HL-60 (cell line): ENCODE measurements around the gene PDLIM5.

ENCODE experiments used
- DNase-seq, 2 experiments: peaks; one replicate each; pipeline ENCODE4 v3.0.0-alpha.2; 2010 to 2020; ENCODE audit warnings: low read depth in 1 of 2, low spot score in 1 of 2
- H3K27ac ChIP-seq: fragments of 250-450 bp; sonication (Bioruptor Pico); replicated peaks from 2 replicates; pipeline ENCODE4 v1.5.1; 2020; ENCODE audit warnings: mild to moderate bottlenecking, moderate library complexity
- H3K27me3 ChIP-seq: fragments of 250-450 bp; sonication (Bioruptor Pico); 2 replicates; pipeline ENCODE4 v1.5.1; 2021; ENCODE audit warnings: mild to moderate bottlenecking, moderate library complexity; ENCODE audit not compliant: insufficient read depth, poor library complexity, severe bottlenecking
- H3K4me3 ChIP-seq: replicated peaks from 2 replicates; pipeline ENCODE4 v1.5.1; 2011; ENCODE audit warnings: mild to moderate bottlenecking, control low read depth, low read length; ENCODE audit not compliant: insufficient read depth
- GABPA ChIP-seq: IDR thresholded peaks from 2 replicates; pipeline ENCODE4 v1.6.1; 2012; ENCODE audit warnings: low read depth
- POLR2AphosphoS5 ChIP-seq: IDR thresholded peaks from 2 replicates; pipeline ENCODE4 v1.6.1; 2012; ENCODE audit warnings: low read depth
- SPI1 ChIP-seq: IDR thresholded peaks from 2 replicates; pipeline ENCODE4 v1.6.1; 2012; ENCODE audit warnings: low read depth, mild to moderate bottlenecking, borderline replicate concordance
- TF ChIP-seq, protein P1 (sequence below): IDR thresholded peaks from one replicate; pipeline ENCODE4 v1.5.1; 2011; ENCODE audit warnings: low read length, control low read depth, inconsistent platforms; ENCODE audit not compliant: insufficient read depth
- TF ChIP-seq, protein P2 (sequence below): IDR thresholded peaks from 2 replicates; pipeline ENCODE4 v1.6.1; 2012; ENCODE audit warnings: low read depth; ENCODE audit not compliant: insufficient replicate concordance

The PDLIM5 gene

DNA sequence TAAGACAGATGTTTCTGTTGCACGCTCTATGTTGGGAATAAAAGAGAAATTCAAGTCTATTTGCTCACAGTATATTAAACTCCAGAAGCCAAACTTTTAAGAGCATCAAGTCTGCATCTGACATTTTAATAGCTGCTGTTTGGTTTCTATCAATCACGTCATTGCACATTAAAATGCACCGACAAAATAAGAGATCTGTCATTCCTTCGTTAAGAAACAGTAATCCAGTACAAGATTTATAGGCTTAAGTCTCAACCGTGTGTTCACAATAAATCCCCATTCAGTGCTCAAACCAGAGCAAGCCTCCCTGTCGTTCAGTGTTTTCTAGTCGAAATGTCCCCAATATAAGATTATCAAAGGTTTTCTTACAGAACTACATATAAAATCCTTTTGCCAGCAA lies 217.0 kb downstream of the PDLIM5 start:
- no peaks in the 10 kb centered on the region for H3K27me3 ChIP-seq
- H3K27ac ChIP-seq, result no peak overlapping the region
- H3K4me3 ChIP-seq, result no peak overlapping the region
- no peak for DNase-seq
- TF ChIP-seq, protein P1, sequence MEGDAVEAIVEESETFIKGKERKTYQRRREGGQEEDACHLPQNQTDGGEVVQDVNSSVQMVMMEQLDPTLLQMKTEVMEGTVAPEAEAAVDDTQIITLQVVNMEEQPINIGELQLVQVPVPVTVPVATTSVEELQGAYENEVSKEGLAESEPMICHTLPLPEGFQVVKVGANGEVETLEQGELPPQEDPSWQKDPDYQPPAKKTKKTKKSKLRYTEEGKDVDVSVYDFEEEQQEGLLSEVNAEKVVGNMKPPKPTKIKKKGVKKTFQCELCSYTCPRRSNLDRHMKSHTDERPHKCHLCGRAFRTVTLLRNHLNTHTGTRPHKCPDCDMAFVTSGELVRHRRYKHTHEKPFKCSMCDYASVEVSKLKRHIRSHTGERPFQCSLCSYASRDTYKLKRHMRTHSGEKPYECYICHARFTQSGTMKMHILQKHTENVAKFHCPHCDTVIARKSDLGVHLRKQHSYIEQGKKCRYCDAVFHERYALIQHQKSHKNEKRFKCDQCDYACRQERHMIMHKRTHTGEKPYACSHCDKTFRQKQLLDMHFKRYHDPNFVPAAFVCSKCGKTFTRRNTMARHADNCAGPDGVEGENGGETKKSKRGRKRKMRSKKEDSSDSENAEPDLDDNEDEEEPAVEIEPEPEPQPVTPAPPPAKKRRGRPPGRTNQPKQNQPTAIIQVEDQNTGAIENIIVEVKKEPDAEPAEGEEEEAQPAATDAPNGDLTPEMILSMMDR, result no peak
- no peak for TF ChIP-seq POLR2AphosphoS5
- TF ChIP-seq SPI1, result no peak
- TF ChIP-seq, protein P2, sequence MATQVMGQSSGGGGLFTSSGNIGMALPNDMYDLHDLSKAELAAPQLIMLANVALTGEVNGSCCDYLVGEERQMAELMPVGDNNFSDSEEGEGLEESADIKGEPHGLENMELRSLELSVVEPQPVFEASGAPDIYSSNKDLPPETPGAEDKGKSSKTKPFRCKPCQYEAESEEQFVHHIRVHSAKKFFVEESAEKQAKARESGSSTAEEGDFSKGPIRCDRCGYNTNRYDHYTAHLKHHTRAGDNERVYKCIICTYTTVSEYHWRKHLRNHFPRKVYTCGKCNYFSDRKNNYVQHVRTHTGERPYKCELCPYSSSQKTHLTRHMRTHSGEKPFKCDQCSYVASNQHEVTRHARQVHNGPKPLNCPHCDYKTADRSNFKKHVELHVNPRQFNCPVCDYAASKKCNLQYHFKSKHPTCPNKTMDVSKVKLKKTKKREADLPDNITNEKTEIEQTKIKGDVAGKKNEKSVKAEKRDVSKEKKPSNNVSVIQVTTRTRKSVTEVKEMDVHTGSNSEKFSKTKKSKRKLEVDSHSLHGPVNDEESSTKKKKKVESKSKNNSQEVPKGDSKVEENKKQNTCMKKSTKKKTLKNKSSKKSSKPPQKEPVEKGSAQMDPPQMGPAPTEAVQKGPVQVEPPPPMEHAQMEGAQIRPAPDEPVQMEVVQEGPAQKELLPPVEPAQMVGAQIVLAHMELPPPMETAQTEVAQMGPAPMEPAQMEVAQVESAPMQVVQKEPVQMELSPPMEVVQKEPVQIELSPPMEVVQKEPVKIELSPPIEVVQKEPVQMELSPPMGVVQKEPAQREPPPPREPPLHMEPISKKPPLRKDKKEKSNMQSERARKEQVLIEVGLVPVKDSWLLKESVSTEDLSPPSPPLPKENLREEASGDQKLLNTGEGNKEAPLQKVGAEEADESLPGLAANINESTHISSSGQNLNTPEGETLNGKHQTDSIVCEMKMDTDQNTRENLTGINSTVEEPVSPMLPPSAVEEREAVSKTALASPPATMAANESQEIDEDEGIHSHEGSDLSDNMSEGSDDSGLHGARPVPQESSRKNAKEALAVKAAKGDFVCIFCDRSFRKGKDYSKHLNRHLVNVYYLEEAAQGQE, result no peak
- no peak for TF ChIP-seq GABPA

DNA sequence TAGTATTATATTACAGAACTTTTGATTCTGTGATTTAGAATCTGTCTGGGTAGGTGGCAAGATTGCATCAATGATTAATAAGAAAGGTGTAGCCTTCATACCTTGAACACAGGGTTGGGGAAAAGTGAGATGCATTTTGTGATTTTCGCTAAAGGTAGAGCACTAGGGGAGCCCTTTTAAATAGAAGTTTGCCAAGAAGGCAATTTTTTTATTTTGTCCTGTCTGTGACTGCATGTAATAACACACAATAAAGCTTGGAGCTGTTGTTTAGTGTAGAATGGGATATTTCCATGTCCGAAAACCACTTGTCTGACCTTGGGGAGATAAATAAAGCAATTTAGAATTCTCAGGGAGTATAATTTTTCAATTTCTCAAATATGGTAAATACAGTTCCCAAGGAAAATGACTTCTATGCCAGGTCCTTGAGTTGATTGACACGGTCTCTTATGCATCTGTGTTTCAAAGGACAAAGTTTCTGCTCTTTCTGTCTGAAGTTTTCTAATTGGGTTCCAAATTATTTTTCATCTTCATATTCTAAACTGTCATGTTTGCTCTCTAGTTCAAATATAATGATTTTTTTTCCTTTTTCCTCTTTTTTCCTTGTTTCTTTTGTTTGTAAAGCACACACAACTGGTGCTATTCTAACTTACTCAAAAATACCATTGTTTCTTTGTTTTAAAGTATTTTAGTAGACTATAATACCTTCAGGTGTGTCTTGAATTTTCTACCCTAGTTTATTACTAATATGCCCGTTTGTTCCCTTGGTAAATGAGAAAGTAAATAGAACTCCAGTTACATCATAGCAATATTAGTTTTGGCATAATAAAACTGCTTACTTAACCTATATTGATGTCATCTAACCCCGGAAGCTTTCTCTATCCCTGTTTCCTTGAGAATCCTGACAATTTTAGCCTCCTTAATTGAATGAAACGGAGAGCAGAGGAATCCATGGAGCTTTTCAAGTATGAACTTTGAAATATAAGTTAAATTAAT lies 218.2 kb downstream of the PDLIM5 start:
- no peak overlapping the region for H3K27ac ChIP-seq
- TF ChIP-seq GABPA (no peak), SPI1 (no peak), POLR2AphosphoS5 (no peak)
- TF ChIP-seq, protein P1, result no peak
- TF ChIP-seq, protein P2, result no peak
- no peaks in the 10 kb centered on the region for H3K27me3 ChIP-seq
- H3K4me3 ChIP-seq, result no peak overlapping the region
- DNase-seq, result no peak

DNA sequence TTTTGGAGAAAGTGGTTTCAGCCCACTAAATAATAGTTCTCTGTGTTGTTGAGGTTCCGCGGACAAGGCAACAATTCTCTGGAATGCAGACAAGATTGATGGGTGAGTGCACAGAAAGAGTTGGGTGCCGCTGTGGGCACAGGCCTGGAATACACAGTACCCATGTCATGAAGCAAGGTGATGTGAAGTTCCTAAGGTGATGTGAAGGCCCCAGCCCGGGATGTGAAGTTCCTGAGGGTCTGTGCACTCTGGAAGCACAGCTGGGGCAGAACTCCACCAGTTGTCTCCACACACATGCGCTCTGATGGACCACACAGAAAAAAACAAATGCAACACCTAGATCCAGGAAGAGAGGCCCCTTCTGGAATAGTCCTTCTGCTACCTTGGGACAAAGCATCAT lies 219.4 kb downstream of the PDLIM5 start:
- H3K27me3 ChIP-seq, result no peaks in the 10 kb centered on the region
- TF ChIP-seq SPI1 (no peak), POLR2AphosphoS5 (no peak), GABPA (no peak)
- TF ChIP-seq, protein P2, result no peak
- TF ChIP-seq, protein P1, result no peak
- no peak overlapping the region for H3K27ac ChIP-seq
- DNase-seq, result no peak
- no peak overlapping the region for H3K4me3 ChIP-seq
